CD4-positive, alpha-beta T cell treated with Interleukin-1 beta for 1 hour (primary cell): ENCODE data around the gene NT5DC3.
A peak's percentile ranks its signal among the peaks of the same experiment; 100 is the strongest.

Source experiments
- DNase-seq, 2 donors: peaks; one replicate each; pipeline ENCODE4 v3.0.0-alpha.2; 2020 to 2022

Gene NT5DC3

GRCh38 chr12:103808239-103808880 lies 32.7 kb downstream of the NT5DC3 start:
- DNase-seq: no peak

GRCh38 chr12:103807561-103808238 lies 33.3 kb downstream of the NT5DC3 start:
- DNase-seq: no peak

- DNase-seq: no peak
Measured at GRCh38 chr12:103806803-103807202, 34.2 kb downstream of the NT5DC3 start.

GRCh38 chr12:103805655-103806360 lies 35.2 kb downstream of the NT5DC3 start:
- DNase-seq: no peak

- DNase-seq: no peak
Measured at GRCh38 chr12:103803847-103804246, 37.2 kb downstream of the NT5DC3 start.

- DNase-seq: no peak
Measured at GRCh38 chr12:103802586-103802886, 38.5 kb downstream of the NT5DC3 start.

GRCh38 chr12:103801709-103802585 lies 39.1 kb downstream of the NT5DC3 start:
- DNase-seq: no peak

- DNase-seq: peak in 1 of 2 donors; percentile 2
Measured at GRCh38 chr12:103799857-103800771, 40.9 kb downstream of the NT5DC3 start.

GRCh38 chr12:103799504-103799856 lies 41.6 kb downstream of the NT5DC3 start:
- DNase-seq: peak in 1 of 2 donors; percentile 9

- no peak for DNase-seq
Measured at GRCh38 chr12:103798586-103798985, 42.4 kb downstream of the NT5DC3 start.

GRCh38 chr12:103794309-103795213 lies 46.5 kb downstream of the NT5DC3 start:
- no peak for DNase-seq

- DNase-seq: no peak
Measured at GRCh38 chr12:103793512-103794045, 47.5 kb downstream of the NT5DC3 start.

- no peak for DNase-seq
Measured at GRCh38 chr12:103793046-103793445, 48.0 kb downstream of the NT5DC3 start.

- DNase-seq: no peak
Measured at GRCh38 chr12:103791350-103791920, 49.6 kb downstream of the NT5DC3 start.

- DNase-seq: no peak
Measured at GRCh38 chr12:103786201-103786600, 54.8 kb downstream of the NT5DC3 start.

GRCh38 chr12:103785243-103786031 lies 55.6 kb downstream of the NT5DC3 start:
- no peak for DNase-seq

GRCh38 chr12:103783744-103784664 lies 57.0 kb downstream of the NT5DC3 start:
- no peak for DNase-seq

- DNase-seq: no peak
Measured at GRCh38 chr12:103782399-103782798, 58.6 kb downstream of the NT5DC3 start.
